HL-60 (cell line): Measurements from ENCODE around the gene KRTAP19-3.

Source experiments
- DNase-seq, 2 experiments: peaks; one replicate each; pipeline ENCODE4 v3.0.0-alpha.2; 2010 to 2020; ENCODE audit warnings: low read depth in 1 of 2, low spot score in 1 of 2
- H3K27ac ChIP-seq: fragments of 250-450 bp; sonication (Bioruptor Pico); replicated peaks from 2 replicates; pipeline ENCODE4 v1.5.1; 2020; ENCODE audit warnings: mild to moderate bottlenecking, moderate library complexity
- H3K27me3 ChIP-seq: fragments of 250-450 bp; sonication (Bioruptor Pico); 2 replicates; pipeline ENCODE4 v1.5.1; 2021; ENCODE audit warnings: mild to moderate bottlenecking, moderate library complexity; ENCODE audit not compliant: insufficient read depth, poor library complexity, severe bottlenecking
- H3K4me3 ChIP-seq: replicated peaks from 2 replicates; pipeline ENCODE4 v1.5.1; 2011; ENCODE audit warnings: mild to moderate bottlenecking, control low read depth, low read length; ENCODE audit not compliant: insufficient read depth
- GABPA ChIP-seq: IDR thresholded peaks from 2 replicates; pipeline ENCODE4 v1.6.1; 2012; ENCODE audit warnings: low read depth
- POLR2AphosphoS5 ChIP-seq: IDR thresholded peaks from 2 replicates; pipeline ENCODE4 v1.6.1; 2012; ENCODE audit warnings: low read depth
- SPI1 ChIP-seq: IDR thresholded peaks from 2 replicates; pipeline ENCODE4 v1.6.1; 2012; ENCODE audit warnings: low read depth, mild to moderate bottlenecking, borderline replicate concordance
- TF ChIP-seq, protein P1 (sequence below): IDR thresholded peaks from 2 replicates; pipeline ENCODE4 v1.6.1; 2012; ENCODE audit warnings: low read depth; ENCODE audit not compliant: insufficient replicate concordance
- TF ChIP-seq, protein P2 (sequence below): IDR thresholded peaks from one replicate; pipeline ENCODE4 v1.5.1; 2011; ENCODE audit warnings: low read length, control low read depth, inconsistent platforms; ENCODE audit not compliant: insufficient read depth

The KRTAP19-3 gene

DNA sequence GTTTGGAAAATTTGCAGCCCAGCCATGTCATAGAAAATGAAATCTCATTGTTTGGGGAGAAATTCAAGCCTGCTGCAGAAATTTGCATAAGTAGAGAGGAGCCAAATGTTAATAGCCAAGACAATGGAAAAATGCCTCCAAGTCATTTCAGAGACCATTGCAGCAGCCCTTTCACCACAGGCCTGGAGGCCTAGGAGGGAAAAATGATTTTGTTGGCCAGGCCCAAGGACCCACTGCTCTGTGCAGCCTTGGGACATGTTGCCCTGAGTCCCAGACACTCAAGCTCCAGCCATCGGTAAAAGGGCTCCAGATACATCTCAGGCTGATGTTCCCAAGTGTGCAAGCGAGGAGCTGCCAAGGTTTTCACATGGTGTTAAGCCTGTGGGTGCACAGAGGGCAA lies 5.6 kb downstream of the KRTAP19-3 start:
- no peak overlapping the region for H3K4me3 ChIP-seq
- no peak for DNase-seq
- TF ChIP-seq POLR2AphosphoS5 (no peak), SPI1 (no peak), GABPA (no peak)
- TF ChIP-seq, protein P1, sequence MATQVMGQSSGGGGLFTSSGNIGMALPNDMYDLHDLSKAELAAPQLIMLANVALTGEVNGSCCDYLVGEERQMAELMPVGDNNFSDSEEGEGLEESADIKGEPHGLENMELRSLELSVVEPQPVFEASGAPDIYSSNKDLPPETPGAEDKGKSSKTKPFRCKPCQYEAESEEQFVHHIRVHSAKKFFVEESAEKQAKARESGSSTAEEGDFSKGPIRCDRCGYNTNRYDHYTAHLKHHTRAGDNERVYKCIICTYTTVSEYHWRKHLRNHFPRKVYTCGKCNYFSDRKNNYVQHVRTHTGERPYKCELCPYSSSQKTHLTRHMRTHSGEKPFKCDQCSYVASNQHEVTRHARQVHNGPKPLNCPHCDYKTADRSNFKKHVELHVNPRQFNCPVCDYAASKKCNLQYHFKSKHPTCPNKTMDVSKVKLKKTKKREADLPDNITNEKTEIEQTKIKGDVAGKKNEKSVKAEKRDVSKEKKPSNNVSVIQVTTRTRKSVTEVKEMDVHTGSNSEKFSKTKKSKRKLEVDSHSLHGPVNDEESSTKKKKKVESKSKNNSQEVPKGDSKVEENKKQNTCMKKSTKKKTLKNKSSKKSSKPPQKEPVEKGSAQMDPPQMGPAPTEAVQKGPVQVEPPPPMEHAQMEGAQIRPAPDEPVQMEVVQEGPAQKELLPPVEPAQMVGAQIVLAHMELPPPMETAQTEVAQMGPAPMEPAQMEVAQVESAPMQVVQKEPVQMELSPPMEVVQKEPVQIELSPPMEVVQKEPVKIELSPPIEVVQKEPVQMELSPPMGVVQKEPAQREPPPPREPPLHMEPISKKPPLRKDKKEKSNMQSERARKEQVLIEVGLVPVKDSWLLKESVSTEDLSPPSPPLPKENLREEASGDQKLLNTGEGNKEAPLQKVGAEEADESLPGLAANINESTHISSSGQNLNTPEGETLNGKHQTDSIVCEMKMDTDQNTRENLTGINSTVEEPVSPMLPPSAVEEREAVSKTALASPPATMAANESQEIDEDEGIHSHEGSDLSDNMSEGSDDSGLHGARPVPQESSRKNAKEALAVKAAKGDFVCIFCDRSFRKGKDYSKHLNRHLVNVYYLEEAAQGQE: no peak
- TF ChIP-seq, protein P2, sequence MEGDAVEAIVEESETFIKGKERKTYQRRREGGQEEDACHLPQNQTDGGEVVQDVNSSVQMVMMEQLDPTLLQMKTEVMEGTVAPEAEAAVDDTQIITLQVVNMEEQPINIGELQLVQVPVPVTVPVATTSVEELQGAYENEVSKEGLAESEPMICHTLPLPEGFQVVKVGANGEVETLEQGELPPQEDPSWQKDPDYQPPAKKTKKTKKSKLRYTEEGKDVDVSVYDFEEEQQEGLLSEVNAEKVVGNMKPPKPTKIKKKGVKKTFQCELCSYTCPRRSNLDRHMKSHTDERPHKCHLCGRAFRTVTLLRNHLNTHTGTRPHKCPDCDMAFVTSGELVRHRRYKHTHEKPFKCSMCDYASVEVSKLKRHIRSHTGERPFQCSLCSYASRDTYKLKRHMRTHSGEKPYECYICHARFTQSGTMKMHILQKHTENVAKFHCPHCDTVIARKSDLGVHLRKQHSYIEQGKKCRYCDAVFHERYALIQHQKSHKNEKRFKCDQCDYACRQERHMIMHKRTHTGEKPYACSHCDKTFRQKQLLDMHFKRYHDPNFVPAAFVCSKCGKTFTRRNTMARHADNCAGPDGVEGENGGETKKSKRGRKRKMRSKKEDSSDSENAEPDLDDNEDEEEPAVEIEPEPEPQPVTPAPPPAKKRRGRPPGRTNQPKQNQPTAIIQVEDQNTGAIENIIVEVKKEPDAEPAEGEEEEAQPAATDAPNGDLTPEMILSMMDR: no peak
- no peaks in the 10 kb centered on the region for H3K27me3 ChIP-seq
- no peak overlapping the region for H3K27ac ChIP-seq

DNA sequence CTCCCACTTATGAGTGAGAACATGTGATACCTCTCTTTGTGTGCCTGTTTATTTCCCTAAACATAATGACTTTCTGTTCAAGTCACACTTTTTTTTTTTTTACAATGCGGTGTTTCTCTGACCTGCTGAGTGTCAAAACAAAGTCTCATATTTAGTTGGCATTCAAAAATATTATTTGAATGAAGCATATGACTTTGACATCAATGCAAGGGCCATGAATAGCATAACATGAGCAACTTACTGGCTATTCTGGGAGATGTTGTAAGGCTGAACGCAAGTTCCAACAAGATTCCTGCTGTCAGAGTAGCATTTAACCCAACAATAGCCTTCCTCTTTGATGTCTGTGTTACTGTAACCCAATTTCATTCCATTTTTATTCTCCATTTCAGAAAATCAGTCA lies 9.7 kb downstream of the KRTAP19-3 start:
- Histone ChIP-seq H3K27ac (no peak overlapping the region), H3K4me3 (no peak overlapping the region), H3K27me3 (no peaks in the 10 kb centered on the region)
- no peak for DNase-seq
- no peak for TF ChIP-seq SPI1
- TF ChIP-seq POLR2AphosphoS5: no peak
- TF ChIP-seq, protein P2: no peak
- TF ChIP-seq, protein P1: no peak
- no peak for TF ChIP-seq GABPA

DNA sequence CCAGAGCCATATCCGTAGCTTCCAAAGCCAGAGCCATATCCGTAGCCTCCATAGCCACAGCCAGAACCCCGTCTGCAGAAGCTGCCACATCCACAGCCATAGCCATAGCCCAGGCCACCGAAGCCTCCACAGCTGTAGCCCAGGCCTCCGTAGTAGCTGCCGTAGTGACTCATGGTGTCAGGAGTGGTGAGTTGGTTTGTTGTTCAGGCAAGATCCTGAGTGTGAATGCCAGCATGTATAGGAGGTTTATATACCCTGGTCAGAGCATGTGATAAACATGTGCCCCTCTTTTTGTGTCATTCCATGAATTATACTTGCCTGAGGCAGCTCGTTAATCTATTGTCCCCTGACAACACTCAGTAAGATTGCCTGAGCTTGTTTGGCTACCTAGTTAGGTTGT lies 11.7 kb downstream of the KRTAP19-3 start, which contains the start of gene KRTAP19-1:
KRTAP19-1 (minus strand) TSS at position 223 of the 400 bp plus-strand sequence; CDS start at position 173, 50 bp downstream.
- DNase-seq: no peak
- Histone ChIP-seq H3K27me3 (no peaks in the 10 kb centered on the region), H3K27ac (no peak within 1 kb of the TSS), H3K4me3 (no peak within 1 kb of the TSS)
- TF ChIP-seq, protein P2: no peak
- no peak for TF ChIP-seq GABPA
- TF ChIP-seq POLR2AphosphoS5: no peak
- TF ChIP-seq SPI1: no peak
- TF ChIP-seq, protein P1: no peak
